Activated CD8-positive, alpha-beta T cell treated with anti-CD3 and anti-CD28 coated beads for 36 hours (primary cell): ENCODE measurements around the gene STK32C. TPM values are rescaled to one million over a fixed set of nuclear protein-coding genes. Genes with fewer than 3 reads are reported as not detected.

Experiments
- ATAC-seq: fragments of 200-7000 bp; cut with Tn5 transposase; one replicate; pipeline ENCODE4 v1.10.0; 2021; ENCODE audit warnings: mild to moderate bottlenecking, moderate library complexity
- CTCF ChIA-PET: fragments of 350-600 bp; sonication (Branson Sonifier 250); formaldehyde crosslinking; loops from one replicate; lab custom pipeline; 2021; ENCODE audit warnings: antibody characterized with exemption; lab: Charles Lee
- POLR2A ChIA-PET: fragments of 350-600 bp; sonication (Branson Sonifier 250); formaldehyde crosslinking; loops from one replicate; lab custom pipeline; 2021; ENCODE audit warnings: antibody characterized with exemption; lab: Charles Lee
- DNase-seq: peaks from one replicate; pipeline ENCODE4 v3.0.0-alpha.2; 2020
- H3K27ac Mint-ChIP-seq: one replicate; pipeline ENCODE4 v1.8.0; 2021; ENCODE audit warnings: mild to moderate bottlenecking, mixed read lengths
- H3K27me3 Mint-ChIP-seq: one replicate; pipeline ENCODE4 v1.8.0; 2021; ENCODE audit warnings: mixed read lengths
- H3K36me3 Mint-ChIP-seq: one replicate; pipeline ENCODE4 v1.8.0; 2021; ENCODE audit warnings: low read depth, mixed read lengths
- H3K4me1 Mint-ChIP-seq: one replicate; pipeline ENCODE4 v1.8.0; 2021; ENCODE audit warnings: low read depth, mixed read lengths
- H3K4me3 Mint-ChIP-seq: one replicate; pipeline ENCODE4 v1.8.0; 2021; ENCODE audit warnings: mild to moderate bottlenecking, moderate library complexity, mixed read lengths
- H3K9me3 Mint-ChIP-seq: one replicate; pipeline ENCODE4 v1.8.0; 2021; ENCODE audit warnings: mixed read lengths
- CTCF ChIP-seq: fragments of 200-600 bp; IDR thresholded peaks from one replicate; pipeline ENCODE4 v1.8.0; 2022; ENCODE audit warnings: antibody characterized with exemption, mild to moderate bottlenecking
- intact Hi-C: fragments of 100-400 bp; cut with micrococcal nuclease; formaldehyde crosslinking; loops from one replicate; pipeline ENCODE4 v1.10.0; 2022
- total RNA-seq, 2 experiments: library from RNA; stranded (reverse); gene quantifications; one replicate each; pipeline ENCODE4 v1.2.3, GENCODE V29; 2021

The STK32C gene
- total RNA-seq, 2 experiments from 2014 or later: 29.3 to 31.4 TPM

- H3K4me3 Mint-ChIP-seq: peak overlapping the region; percentile 90
- ATAC-seq (no peak), DNase-seq (no peak)
- POLR2A ChIA-PET: interaction anchor here (0.6 kb wide), 1 partner anchor 183 kb away, joined by 3 read pairs; no protein-coding TSS in a partner anchor
- H3K4me1 Mint-ChIP-seq: peaks cover 6% of the 10 kb centered on the region
- H3K36me3 Mint-ChIP-seq: peaks cover 5% of the 10 kb centered on the region
- no peaks in the 10 kb centered on the region for H3K9me3 Mint-ChIP-seq
- peaks cover 2% of the 10 kb centered on the region for H3K27me3 Mint-ChIP-seq
- CTCF ChIA-PET: interaction anchor here (1.0 kb wide), 1 partner anchor 55 kb away, joined by 4 read pairs; no protein-coding TSS in a partner anchor
- no peak overlapping the region for H3K27ac Mint-ChIP-seq
- intact Hi-C loops: no loop called here
- no peak for TF ChIP-seq CTCF
Measured at GRCh38 chr10:132305654-132306342, 2.0 kb downstream of the STK32C start.

DNA sequence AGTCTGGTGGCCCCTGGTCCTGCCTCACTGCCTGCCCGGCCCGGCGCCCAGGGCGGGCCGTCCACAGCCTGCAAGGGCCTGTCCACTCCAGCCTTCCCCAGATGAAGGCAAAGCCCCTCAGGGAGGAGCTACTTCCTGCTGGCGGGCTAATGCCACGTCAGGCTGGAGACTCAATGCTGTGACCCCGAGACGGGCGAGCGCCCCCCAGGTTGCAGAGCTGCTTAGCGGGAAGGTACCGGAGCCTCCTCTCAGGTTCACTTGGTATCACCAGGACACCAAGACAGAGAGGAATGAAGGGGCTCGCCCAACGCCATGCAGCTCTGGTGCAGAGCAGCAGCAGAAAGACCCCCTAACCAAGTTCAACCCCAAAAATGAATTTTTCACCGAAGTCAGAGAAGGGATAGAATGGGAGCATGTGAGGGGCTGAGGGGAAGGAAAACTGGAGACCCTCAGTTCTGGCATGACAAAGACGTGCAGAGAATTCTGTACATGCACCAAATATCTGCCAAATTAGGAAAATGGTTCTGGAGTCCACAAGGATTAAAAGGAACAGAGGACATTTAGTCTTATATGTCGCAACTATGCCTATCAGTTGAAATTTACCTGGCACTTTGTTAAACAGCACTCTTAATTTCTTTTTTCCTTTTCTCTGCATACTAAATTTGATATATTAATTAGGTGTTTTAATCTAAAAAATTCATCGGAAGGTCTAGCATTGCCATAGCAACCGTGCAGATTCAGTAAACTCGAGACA, 2.8 kb downstream of the STK32C start:
- ChIA-PET CTCF (no interaction called here), POLR2A (interaction anchor here (0.9 kb wide), 1 partner anchor 116 kb away, joined by 3 read pairs; no protein-coding TSS in a partner anchor)
- Mint-ChIP-seq H3K27ac (no peak overlapping the region), H3K9me3 (no peaks in the 10 kb centered on the region), H3K27me3 (no peaks in the 10 kb centered on the region), H3K4me3 (no peak overlapping the region), H3K4me1 (peaks cover 6% of the 10 kb centered on the region), H3K36me3 (peaks cover 5% of the 10 kb centered on the region)
- ATAC-seq (no peak), DNase-seq (no peak)
- intact Hi-C loops: no loop called here
- no peak for TF ChIP-seq CTCF

GRCh38 chr10:132303361-132304115, 4.2 kb downstream of the STK32C start:
- intact Hi-C loops: no loop called here
- Mint-ChIP-seq H3K36me3 (peaks cover 5% of the 10 kb centered on the region), H3K9me3 (no peaks in the 10 kb centered on the region), H3K4me3 (no peak overlapping the region), H3K27me3 (no peaks in the 10 kb centered on the region), H3K4me1 (peaks cover 6% of the 10 kb centered on the region), H3K27ac (no peak overlapping the region)
- POLR2A ChIA-PET: no interaction called here
- no peak for DNase-seq
- no peak for ATAC-seq
- CTCF ChIA-PET: no interaction called here
- no peak for TF ChIP-seq CTCF

GRCh38 chr10:132302421-132303310, 5.1 kb downstream of the STK32C start:
- Mint-ChIP-seq H3K4me1 (peaks cover 11% of the 10 kb centered on the region), H3K27ac (no peak overlapping the region), H3K9me3 (no peaks in the 10 kb centered on the region), H3K36me3 (peaks cover 5% of the 10 kb centered on the region), H3K27me3 (no peaks in the 10 kb centered on the region), H3K4me3 (no peak overlapping the region)
- CTCF ChIA-PET: no interaction called here
- intact Hi-C loops: no loop called here
- POLR2A ChIA-PET: no interaction called here
- ATAC-seq (no peak), DNase-seq (no peak)
- TF ChIP-seq CTCF: no peak
